ENCODE data around the gene ZFYVE28. TPM values are rescaled to one million over a fixed set of nuclear protein-coding genes. Genes with fewer than 3 reads are reported as not detected.

The ZFYVE28 gene
- total and polyA plus RNA-seq, 10 of the 15 experiments (the other 5 are each of a cell fraction or from before 2014, with no cell fraction given): 0.06 to 1.9 (median 0.22) TPM; not detected in 1

- Histone ChIP-seq H3K4me2 (ENCODE audit: control insufficient read depth, insufficient read depth) (no peak overlapping the region), H3K27ac (ENCODE audit: control insufficient read depth, insufficient read depth) (no peak overlapping the region), H3K79me2 (ENCODE audit: control insufficient read depth, insufficient read depth, low read length) (peaks cover 25% of the 10 kb centered on the region), H3K4me1 (ENCODE audit: control insufficient read depth, insufficient read depth, low read length) (peaks cover 4% of the 10 kb centered on the region), H4K20me1 (ENCODE audit: control insufficient read depth, insufficient read depth) (no peaks in the 10 kb centered on the region; the same call in 1 of the 2 replicates), H3K9me3 (replicated peaks; ENCODE audit: control insufficient read depth, insufficient read depth, low read length) (no peaks in the 10 kb centered on the region), H3K9ac (ENCODE audit: control insufficient read depth, insufficient read depth, low read length) (no peak overlapping the region), H3K27me3 (replicated peaks in 1 of 2; ENCODE audit: control insufficient read depth in 2 of 2, insufficient read depth in 2 of 2, low read length in 1 of 2) (no peaks in the 10 kb centered on the region; a peak in 2 of 4 replicates), H2AFZ (ENCODE audit: control insufficient read depth, low read depth, low read length) (no peak overlapping the region), H3K4me3 (no peak overlapping the region), H3K36me3 (ENCODE audit: control insufficient read depth in 2 of 2, insufficient read depth in 2 of 2, low read length in 1 of 2) (no peaks in the 10 kb centered on the region)
- BruUV-seq (replicated peaks): no TSS peak
- SMC1A ChIA-PET (ENCODE audit: uncharacterized antibody, unreplicated experiment): interaction anchor here (0.9 to 10.3 kb wide), 3 partner anchors 18 to 35 kb away, joined by 3 to 113 read pairs (median 4); no protein-coding TSS in a partner anchor
- in situ Hi-C loops (cut with MboI): no loop called here
- ATAC-seq (no peak), FAIRE-seq (no peak), DNase-seq (ENCODE audit: low read depth, low spot score) (no peak)
- RAD21 ChIA-PET (ENCODE audit: unreplicated experiment): interaction anchor here (1.4 to 1.5 kb wide), 2 partner anchors 71 to 245 kb away, joined by 4 to 6 read pairs; partner anchors contain the start of gene FAM193A
- intact Hi-C loops (cut with micrococcal nuclease; ENCODE audit: unreplicated experiment): loop anchor here (5.0 kb wide), 1 partner anchor 223 kb away; the partner anchor contains the start of genes HAUS3 and POLN
- TF ChIP-seq MTA3 (IDR thresholded peaks at IDR 0.05; ENCODE audit: borderline replicate concordance, low read length) (no peak), KLF5 (IDR thresholded peaks at IDR 0.05; ENCODE audit: partially characterized antibody) (no peak), NFYB (IDR thresholded peaks at IDR 0.05; ENCODE audit: insufficient read depth, low read depth, low read length) (no peak), POLR2AphosphoS2 (IDR thresholded peaks at IDR 0.05; ENCODE audit: low read depth, low read length) (no peak), STAT1 (conservative IDR thresholded peaks at IDR 0.05) (no peak), SIX5 (IDR thresholded peaks at IDR 0.05; ENCODE audit: low read depth, low read length, severe bottlenecking) (no peak), MEF2B (IDR thresholded peaks at IDR 0.05; ENCODE audit: partially characterized antibody, poor library complexity, severe bottlenecking) (no peak), RAD51 (IDR thresholded peaks at IDR 0.05) (no peak), WRNIP1 (IDR thresholded peaks at IDR 0.05; ENCODE audit: borderline replicate concordance, low read depth, low read length) (no peak), TCF12 (IDR thresholded peaks at IDR 0.05; ENCODE audit: low read depth, low read length) (no peak), BHLHE40 (IDR thresholded peaks at IDR 0.05; ENCODE audit: borderline replicate concordance in 1 of 2, low read depth in 2 of 2, low read length in 1 of 2) (no peak), JUND (IDR thresholded peaks at IDR 0.05; ENCODE audit: low read depth, low read length) (no peak), CUX1 (IDR thresholded peaks at IDR 0.05; ENCODE audit: insufficient replicate concordance, low read depth, low read length) (no peak), FOS (IDR thresholded peaks at IDR 0.05; ENCODE audit: borderline replicate concordance, extremely low read depth, insufficient read length) (no peak), EZH2 (IDR thresholded peaks at IDR 0.05; ENCODE audit: borderline replicate concordance, control insufficient read depth, low read depth, low read length) (no peak), CHD2 (IDR thresholded peaks at IDR 0.05; ENCODE audit: borderline replicate concordance, low read depth, low read length) (no peak)
- POLR2A ChIA-PET: interaction anchor here (1.9 kb wide), 1 partner anchor 21 kb away, joined by 8 read pairs; no protein-coding TSS in a partner anchor
- 89% methylated on average over 6 of the region's 6 CpGs for WGBS (ENCODE audit: insufficient coverage, insufficient replicate concordance, low lambda C conversion rate, missing lambda C conversion rate)
- CTCF ChIA-PET: interaction anchor here (0.9 to 1.9 kb wide), 7 partner anchors 17 to 245 kb away, joined by 3 to 10 read pairs (median 4); no protein-coding TSS in a partner anchor
Measured at GRCh38 chr4:2465032-2465431, 46.6 kb upstream of the ZFYVE28 start.

Measured in GM12878 (cell line).